Ishikawa (cell line): ENCODE measurements around the gene FHIT.

ENCODE experiments used
- CEBPB ChIP-seq: IDR thresholded peaks from 2 replicates; pipeline ENCODE4 v1.6.1; 2012
- CREB1 ChIP-seq: IDR thresholded peaks from 2 replicates; pipeline ENCODE4 v1.6.1; 2012; ENCODE audit warnings: low read depth
- EP300 ChIP-seq: IDR thresholded peaks from 2 replicates; pipeline ENCODE4 v1.6.1; 2012; ENCODE audit warnings: borderline replicate concordance
- MAX ChIP-seq: IDR thresholded peaks from 2 replicates; pipeline ENCODE4 v1.6.1; 2012
- NFIC ChIP-seq: IDR thresholded peaks from 2 replicates; pipeline ENCODE4 v1.6.1; 2012
- RAD21 ChIP-seq: IDR thresholded peaks from 2 replicates; pipeline ENCODE4 v1.6.1; 2012; ENCODE audit warnings: low read depth
- TAF1 ChIP-seq: IDR thresholded peaks from 2 replicates; pipeline ENCODE4 v1.6.1; 2012; ENCODE audit warnings: low read depth, mild to moderate bottlenecking
- TCF12 ChIP-seq: IDR thresholded peaks from 2 replicates; pipeline ENCODE4 v1.6.1; 2012; ENCODE audit warnings: low read depth
- USF1 ChIP-seq: IDR thresholded peaks from 2 replicates; pipeline ENCODE4 v1.6.1; 2012
- YY1 ChIP-seq: IDR thresholded peaks from 2 replicates; pipeline ENCODE4 v1.6.1; 2012; ENCODE audit warnings: low read depth

GRCh38 chr3:60177726-60178125 is 1073.5 kb downstream of the FHIT start:
- TF ChIP-seq CEBPB (no peak), YY1 (no peak), TCF12 (no peak), EP300 (no peak), TAF1 (no peak), MAX (no peak), RAD21 (no peak), NFIC (no peak), USF1 (no peak), CREB1 (no peak)
